Midbrain (tissue), 1 donor: Measurements from ENCODE around the gene PBX1.
A peak's percentile ranks its signal among the peaks of the same experiment; 100 is the strongest.
"Not testable (repeated sequence)": the region's sequence is repeated elsewhere in the genome, so short reads cannot be mapped to it uniquely, and the experiment has no call there.

ENCODE experiments used
- DNase-seq: peaks from one replicate; lab custom pipeline; 2025; lab: John Stamatoyannopoulos, UW

PBX1 gene

DNA sequence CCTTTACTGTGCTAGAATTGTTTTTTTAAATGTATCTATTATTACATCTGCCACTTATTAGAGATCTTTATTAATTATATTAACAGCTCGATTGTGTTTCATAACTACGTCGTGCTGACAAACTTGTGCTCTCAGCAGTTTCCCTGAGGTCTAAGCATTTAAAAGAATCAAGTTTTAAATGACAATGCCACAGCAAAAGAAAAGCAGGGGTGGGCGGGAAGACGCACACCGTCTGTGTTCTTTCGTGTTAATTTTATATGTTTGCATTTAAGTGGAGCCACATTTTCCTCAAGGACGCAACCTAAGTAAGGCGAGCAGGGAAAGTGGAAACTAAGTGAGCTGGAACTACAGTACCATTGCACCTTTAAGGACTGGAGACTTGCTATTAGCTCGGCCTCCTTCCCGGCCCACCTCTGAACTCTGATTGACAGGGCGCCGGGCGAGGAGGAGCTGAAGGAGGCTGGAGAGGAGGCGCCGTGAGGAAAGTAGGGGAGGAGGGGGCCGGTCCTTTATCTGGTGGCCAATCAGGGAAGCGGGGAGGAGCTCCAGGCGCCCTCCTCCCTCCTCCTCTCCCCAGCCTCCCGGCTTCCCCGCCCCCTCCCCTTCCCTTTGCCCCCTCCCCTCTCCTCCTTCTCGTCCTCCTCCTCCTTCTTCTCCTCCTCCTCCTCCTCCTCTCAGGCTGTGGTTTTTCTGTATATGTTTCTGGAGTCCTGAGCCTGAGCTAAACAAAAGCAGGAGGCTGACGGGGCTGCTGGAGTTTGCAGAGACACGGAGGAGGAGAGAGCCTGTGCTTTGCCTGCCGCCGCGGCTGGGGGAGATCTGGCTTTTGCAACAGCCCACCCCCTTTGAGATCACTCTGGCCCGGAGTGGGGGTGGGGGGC is at the start of gene PBX1:
Gene PBX1, plus strand, starts transcription at position 724 of the 881 bp plus-strand sequence.
- peak; percentile 98 for DNase-seq

DNA sequence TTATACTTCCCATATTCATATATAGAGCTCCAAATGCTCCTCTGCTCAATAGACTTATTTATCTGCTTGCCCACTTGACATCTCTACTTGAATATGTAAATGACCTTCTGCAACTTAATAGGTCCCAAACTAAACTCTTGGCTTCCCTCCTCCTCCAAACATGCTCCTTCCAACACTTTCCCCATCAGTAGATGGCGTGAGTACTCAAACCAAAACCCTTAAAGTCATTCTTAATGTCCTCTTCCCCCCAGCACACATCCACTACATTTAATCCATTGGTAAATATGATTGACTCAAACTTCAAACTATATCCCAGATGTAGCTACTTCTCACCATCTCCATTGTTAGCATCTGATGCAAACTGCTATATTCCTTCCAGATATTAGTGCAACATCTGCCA is 48.5 kb upstream of the PBX1 start:
- no peak for DNase-seq

DNA sequence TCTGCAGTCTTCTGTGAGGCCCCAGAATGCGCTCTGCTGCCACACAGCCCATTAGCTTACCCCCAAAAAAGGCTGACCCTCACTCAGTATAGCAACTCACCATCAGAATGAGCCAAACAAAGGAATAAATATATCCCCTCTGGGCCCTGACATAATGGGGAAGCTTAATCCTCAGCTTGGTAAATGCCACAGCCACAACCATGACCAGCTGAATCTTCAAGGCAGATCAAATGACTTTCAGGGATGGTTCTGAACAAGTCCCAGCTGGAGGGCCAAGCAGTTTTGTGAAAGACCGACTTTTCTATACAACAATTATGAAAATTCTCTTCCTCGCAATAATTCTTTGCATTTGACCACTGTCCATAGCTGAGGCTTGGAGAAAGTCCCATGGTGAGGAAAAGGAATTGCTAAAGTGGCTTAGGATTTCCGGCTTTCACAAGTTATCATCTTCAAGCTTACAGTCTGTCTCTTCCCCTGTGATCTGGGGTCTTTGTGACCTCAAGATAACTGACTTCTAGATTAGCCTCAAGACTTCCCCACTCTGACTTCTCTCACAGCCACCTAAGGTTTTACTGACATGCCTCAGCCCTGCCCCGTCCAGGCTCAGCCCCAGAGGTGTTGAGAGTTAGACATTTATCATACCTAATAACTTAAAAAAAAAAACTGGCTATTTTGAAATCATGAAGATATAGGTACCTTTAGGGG is 47.8 kb upstream of the PBX1 start:
- no peak for DNase-seq

DNA sequence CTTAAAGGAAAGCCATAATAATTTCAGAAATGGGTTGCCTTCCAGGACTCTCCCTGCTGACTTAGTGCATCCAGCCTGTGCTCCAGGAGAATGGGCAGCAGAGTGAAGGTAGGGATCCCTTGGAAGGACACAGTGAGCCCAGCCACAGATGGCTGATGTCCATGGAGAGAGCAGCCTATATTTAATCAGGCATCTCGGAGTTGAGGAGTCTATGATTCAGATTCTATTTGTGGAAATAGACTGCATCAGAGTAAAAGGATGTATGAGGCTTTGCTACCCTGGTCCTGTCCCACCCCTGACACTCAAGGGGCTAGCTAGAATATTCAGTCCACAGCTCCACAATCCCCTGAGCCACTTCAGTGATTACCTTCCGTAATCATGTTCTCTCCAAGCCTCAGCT is 43.8 kb upstream of the PBX1 start:
- DNase-seq, result no peak

DNA sequence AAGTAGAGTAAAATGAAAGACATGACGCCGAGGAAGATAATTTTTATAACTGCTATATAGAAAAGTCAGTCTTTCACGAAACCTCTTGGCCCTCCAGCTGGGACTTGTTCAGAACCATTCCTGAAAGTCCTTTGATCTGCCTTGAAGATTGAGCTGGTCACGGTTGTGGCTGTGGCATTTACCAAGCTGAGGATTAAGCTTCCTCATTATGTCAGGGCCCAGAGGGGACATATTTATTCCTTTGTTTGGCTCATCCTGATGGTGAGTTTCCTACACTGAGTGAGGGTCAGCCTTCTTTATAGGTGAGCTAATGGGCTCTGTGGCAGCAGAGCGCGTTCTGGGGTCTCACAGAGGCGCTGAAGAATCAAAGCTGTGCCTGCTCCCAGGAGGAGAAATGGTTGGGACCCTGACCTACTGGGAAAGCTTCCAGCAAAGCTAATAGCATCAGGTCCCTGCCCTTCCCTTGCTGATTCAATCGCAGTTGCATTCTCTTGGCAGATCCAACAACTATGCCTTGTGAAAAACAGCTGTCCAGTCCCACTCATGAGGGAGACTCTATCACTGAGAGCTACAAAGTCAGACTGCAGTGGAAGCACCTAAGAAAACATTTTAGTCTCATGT is 43.2 kb upstream of the PBX1 start:
- no peak for DNase-seq

DNA sequence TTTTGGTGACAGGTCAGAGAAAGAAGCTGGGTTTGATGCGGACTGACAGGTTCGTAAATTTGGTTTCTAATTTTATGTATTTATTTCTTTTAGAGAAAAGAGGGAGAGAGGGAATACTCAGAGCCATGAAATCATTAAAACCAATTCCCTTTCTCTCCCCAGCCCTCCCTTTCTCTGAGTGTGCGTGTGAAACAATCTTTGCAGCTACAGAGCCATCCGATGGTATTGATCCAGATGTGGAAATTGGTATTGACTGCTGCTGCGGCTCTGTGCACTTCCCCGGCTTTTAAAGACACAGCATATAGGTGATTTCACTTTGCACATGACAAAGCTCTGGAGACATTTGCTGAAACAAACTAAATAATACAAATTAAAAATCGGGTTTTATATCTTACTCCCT is 42.4 kb upstream of the PBX1 start:
- DNase-seq, result no peak

DNA sequence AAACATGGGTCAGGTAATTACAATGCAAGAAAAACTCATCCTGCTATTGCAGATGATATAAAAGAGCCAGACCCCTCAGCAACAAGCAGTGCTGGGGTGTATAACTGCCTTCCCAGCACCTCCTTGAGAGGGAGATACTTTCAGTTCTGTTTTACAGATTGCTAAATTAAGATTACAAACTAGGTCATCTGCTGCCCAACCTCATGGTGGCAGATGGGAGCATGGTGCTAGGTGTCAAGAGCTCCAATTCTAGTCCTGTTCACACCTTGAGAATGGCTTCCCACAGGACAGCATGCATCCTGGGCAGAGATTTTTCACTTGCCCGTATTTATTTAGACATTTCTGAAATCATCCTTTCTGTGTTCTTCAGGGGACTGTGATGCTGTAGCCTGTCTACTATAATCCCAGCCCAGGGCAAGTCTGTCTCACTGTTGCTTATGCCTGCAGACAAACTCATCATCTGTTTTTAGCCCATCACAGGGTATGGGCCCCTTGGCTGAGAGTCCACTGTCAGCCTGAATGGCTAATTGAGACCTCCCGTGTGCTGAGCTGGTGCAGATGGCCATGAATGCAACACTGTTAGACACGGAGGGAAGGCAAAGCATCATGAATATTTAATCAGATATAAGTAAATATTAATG is 40.2 kb upstream of the PBX1 start:
- no peak for DNase-seq

DNA sequence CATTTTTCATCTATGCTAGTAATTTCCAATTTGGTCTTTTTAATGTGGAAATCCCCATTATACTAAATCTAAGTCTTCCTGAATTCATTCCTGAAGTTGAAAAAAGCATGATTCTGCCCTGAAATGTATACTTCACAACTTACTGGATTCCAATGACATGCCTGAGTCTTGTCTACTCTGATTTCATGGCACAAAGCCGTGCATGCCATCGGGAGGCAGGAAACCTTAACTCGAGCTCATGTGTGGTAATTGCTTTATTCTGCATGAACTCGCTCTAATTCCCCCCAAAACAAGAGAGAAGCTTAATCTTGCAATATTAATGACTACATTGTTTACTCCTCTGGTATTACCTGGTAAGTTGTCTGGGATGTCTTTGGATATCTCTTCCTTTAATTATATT is 39.6 kb upstream of the PBX1 start:
- DNase-seq, result no peak

DNA sequence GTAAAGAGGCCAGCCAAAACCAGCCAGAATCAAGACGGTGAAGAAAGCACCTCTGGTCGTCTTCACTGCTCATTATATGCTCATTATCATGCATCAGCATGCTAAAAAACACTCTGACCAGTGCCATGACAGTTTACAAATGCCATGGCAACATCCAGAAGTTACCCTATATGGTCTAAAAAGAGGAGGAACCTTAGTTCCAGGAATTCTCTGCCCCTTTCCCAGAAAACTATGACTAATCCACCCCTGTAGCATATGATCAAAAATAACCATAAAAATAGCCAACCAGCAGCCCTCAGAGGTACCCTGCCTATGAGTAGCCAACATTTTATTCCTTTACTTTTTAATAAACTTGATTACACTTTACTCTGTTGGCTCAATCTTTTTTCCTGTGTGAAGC is 34.2 kb upstream of the PBX1 start:
- DNase-seq, result no peak

DNA sequence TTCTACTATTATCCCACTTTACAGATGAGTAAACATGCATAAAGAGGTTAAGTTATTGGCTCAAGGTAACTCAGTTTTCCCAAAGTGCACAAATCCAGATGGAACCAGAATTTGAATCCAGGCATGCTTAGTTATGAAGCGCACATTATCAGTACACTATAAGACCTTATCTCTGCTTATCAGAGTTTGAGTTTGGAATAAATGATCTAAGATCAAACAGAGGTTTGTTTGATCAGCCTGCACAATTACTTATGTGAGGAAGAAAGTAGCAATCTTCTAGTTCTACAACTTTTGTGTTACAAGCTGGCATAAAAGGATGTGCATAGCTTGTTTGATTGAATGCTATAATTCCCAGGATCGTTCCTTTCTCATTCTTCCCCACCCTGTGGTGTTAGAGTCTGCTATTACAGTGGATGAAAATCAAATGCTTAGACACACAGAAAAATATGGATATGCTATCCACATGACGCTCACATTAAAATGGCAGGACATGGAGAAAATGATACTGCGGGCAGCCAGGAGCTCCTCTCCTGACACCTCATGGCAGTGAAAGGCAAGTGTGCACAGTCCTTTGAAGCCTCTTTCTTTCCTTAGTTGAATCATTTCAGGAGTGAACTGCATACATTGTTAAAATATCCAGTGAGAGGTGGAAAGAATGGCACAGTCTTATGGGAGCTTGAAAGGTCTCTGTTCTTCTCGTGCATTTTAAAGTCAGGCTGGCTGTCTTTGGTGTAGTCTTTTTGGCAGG is 23.9 kb upstream of the PBX1 start:
- no peak for DNase-seq

DNA sequence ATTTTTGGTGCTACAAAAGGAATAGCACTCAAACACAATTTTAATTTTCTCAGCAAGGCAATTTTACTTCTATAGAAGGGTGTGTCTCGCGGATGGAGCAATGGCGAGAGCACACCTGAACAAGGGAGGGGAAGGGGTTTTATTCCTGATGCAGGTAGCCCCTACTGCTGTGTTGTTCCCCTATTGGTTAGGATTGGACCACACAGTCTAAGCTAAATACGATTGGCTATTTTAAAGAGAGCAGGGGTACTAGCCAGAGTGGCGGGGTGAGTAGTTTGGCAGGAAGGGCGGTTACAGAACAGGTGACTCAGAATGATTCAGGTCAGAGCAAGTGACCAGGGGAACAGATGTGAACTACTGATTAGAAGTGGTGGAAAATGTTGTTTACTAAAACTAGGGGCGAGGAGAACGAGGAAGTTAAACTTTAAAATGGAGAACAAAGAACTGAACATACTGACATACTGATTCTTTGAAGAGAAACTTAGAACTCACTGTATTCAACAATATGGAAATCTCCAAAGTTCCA is 6.5 kb upstream of the PBX1 start:
- DNase-seq, result not testable (repeated sequence)

DNA sequence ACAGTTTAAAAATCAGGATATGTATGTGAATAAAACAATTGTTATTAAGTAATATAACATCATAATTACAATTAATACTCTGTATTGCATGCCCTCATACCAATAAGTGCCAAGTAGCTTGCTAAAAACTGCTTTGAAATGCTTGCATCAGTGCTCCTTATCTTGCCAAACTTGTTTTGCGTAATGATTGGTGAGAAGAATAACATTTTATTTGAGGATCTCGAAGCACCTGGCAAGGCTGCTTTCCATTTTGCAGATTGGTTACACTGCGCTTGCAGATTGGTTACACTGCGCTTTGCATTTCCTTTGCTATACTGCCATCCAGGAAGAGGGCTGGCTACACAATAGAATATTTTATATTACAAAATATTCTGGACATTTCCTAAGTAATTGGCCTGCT is 1.7 kb upstream of the PBX1 start:
- DNase-seq, result no peak

DNA sequence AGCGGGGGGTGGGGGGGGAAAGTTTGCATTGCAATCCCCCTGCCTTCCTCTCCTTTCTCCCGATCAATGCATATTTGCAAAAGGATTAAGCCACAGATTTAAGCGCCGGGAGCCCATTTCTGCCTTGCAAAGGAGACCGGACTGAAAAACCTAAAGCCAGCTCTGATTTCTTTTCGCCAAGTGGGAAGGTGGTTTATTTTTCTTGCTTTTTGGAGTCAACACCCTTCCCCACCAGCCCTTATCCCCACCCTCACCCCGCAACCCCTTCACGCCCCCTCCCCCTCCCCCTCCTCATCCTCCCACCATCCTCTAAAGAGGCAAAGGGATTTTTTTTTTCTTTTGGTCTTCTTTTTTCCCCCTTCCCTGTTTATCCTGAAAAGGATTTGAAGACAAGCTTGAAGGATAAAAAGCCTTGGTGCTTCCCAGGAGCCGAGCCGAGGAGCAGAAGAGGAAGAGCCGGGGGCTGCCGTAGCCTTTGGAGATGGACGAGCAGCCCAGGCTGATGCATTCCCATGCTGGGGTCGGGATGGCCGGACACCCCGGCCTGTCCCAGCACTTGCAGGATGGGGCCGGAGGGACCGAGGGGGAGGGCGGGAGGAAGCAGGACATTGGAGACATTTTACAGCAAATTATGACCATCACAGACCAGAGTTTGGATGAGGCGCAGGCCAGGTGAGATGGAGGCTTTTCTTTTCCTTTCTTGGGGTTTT is 513 bp downstream of the PBX1 start:
- DNase-seq, result peak; percentile 64

DNA sequence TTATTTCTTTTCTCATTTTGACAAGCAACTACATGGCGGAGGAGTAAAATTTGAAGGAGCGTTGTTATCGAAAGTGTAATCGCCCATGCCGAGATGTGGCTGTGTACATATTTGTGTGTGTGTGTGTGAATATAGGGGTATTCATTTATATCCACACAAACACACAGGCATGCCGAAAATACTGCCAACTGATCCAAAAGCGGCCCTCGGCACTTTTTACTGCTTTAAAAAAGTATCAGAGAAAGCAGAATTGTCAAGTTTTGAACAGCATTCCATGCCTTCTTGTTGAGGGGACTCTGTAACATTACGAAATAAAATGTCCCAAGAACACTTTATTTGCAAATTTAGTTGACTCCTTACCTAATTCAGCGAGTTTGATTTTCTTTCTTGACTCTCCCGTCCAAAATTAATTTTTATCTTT is 1.1 kb downstream of the PBX1 start:
- peak; percentile 55 for DNase-seq

DNA sequence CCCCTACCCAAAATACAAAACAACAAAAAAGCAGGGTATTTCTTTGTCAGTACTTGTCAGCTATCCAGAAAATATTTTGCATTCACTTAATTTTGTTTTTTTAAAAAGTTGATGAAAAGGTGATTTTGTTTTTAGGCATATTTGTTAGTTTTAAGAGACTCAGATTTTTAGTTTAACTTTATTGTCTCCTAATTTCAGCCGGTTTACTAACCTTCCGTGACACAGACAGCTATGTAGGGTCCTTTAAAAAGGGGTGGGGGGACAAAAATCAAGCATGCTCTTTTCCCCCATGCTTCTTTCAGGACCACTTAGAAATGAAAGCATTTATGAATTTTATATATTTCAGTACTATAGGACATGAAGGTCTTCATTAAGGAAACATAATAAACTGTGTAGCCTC is 1.6 kb downstream of the PBX1 start:
- DNase-seq, result no peak

DNA sequence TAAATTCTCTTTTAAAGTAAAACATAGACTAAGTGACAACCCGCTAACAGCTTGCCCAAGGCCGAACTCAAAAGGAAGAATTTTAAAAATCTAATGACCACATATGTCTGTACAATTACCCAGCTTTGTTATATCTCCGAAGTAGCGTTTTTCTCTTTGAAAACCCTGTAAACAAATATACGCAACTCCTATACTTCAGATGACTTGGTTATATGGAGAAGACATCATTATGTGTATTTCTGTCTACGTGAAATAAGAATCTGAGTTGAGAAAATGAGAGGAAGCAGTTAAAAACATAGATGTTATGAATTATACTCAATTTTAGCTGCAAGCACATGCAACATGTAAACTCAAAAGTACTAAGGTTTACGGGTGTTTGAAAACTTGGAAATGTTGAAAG is 2.0 kb downstream of the PBX1 start:
- DNase-seq, result peak; percentile 56

DNA sequence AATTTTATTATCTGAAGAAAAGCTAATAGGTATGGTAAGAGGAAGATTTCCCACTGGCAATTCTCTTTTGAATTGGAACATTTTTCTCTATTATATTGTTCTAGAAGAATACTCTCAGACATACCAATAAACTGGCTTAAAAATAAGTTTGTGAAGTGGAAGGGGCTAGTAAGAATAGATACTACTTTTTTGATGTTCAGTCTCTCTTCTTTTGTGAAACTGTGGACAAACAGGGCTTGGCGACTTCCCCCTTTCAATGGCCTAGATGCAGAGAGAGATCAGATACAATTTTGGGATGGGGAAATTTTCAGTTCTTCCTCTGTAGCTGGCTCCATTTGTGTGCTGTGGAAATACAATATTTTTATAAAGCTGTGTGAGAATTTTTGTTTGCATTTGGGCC is 2.5 kb downstream of the PBX1 start:
- DNase-seq, result peak; percentile 46

DNA sequence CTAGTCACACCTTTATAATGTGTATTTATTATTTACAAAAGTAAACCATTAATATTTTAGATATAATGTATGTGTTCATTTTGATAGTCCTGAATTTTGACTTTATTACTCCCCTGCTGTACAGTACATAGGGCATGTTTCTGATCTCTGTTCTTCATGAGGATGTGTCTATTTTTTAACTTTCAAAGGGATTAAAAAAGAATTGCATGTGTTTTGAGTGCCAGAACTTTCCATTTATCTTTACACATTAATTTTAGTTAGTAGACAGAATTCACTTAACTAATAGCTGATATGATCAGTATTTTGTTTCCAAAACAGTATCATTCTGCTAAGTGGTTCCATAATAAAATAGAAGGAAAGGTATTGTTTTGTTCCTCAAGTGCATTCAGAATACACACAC is 3.1 kb downstream of the PBX1 start:
- DNase-seq, result no peak

DNA sequence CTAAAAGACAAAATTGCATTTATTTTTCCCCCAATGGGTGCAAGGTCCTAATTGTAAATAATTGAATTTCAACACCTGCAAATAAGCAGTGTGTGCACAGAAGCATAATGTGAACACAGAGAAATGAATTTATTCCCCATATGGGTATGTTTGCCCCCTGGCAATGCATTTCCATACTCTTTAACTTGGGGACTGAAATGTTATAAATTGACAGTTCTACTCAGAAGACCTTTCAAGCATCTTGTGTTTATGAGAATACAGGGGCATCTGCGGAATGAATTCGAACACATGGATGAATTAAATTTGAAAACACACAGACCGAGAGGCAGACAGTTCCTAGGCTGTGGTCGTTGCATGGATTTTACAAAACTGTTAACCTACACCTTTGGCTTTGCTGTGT is 3.5 kb downstream of the PBX1 start:
- DNase-seq, result no peak

DNA sequence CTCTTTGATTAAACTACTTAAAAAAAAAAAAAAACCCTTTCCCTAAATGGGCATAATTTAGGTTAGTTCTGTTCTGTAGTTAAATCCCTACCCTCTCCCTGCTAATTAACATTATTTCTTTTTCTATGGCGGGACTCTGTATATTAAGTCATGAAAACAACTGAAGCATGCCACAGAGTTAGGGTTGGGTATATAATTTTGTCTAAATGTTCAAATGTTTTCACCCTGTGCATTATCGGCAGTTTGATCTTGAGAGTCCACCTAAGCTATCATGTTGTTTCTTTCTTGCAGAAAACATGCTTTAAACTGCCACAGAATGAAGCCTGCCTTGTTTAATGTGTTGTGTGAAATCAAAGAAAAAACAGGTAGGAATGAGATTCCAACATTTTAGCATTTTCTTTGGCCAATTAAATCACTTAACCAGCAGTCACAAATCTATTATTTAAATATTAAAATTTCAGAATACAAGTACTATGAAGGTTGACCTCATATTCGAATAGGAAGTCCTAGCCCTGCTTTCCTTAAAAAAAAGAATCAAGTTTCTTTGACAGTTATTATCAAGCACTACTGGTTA is 4.0 kb downstream of the PBX1 start:
- DNase-seq, result peak; percentile 54
